Loucy (cell line): ENCODE measurements around the gene PRKCE.

Source experiments
- CTCF ChIP-seq: fragments of 200-600 bp; sonication (generic); conservative IDR thresholded peaks from 2 replicates; pipeline ENCODE4 v1.5.1; 2014; ENCODE audit warnings: mild to moderate bottlenecking, antibody characterized with exemption, low read length
- EZH2phosphoT487 ChIP-seq: fragments of 200-600 bp; IDR thresholded peaks from 2 replicates; pipeline ENCODE4 v1.6.1; 2018; ENCODE audit warnings: antibody characterized with exemption, mild to moderate bottlenecking, moderate library complexity, borderline replicate concordance

- TF ChIP-seq CTCF, result no peak
- TF ChIP-seq EZH2phosphoT487, result no peak
Measured at GRCh38 chr2:45974056-45974455, 322.6 kb downstream of the PRKCE start.
